HEK293 (cell line): ENCODE data around the gene GATA3.
A peak's percentile ranks its signal among the peaks of the same experiment; 100 is the strongest.

Source experiments
- BCL6B ChIP-seq: fragments of 450-650 bp; formaldehyde crosslinking; IDR thresholded peaks from 2 replicates; pipeline ENCODE4 v1.5.1; 2017; ENCODE audit warnings: missing biosample characterization, missing genetic modification characterization
- GLI4 ChIP-seq: fragments of 450-650 bp; formaldehyde crosslinking; IDR thresholded peaks from 2 replicates; pipeline ENCODE4 v1.5.1; 2016; ENCODE audit warnings: missing biosample characterization, missing genetic modification characterization
- KLF10 ChIP-seq: fragments of 450-650 bp; IDR thresholded peaks from 2 replicates; pipeline ENCODE4 v1.5.1; 2018; ENCODE audit warnings: missing biosample characterization, mild to moderate bottlenecking, missing genetic modification characterization
- MZF1 ChIP-seq: fragments of 450-650 bp; formaldehyde crosslinking; IDR thresholded peaks from 2 replicates; pipeline ENCODE4 v1.5.1; 2017; ENCODE audit warnings: missing biosample characterization, missing genetic modification characterization, borderline replicate concordance
- PRDM10 ChIP-seq: fragments of 450-650 bp; formaldehyde crosslinking; IDR thresholded peaks from 2 replicates; pipeline ENCODE4 v1.5.1; 2016; ENCODE audit warnings: missing biosample characterization, missing genetic modification characterization
- PRDM4 ChIP-seq: fragments of 450-650 bp; formaldehyde crosslinking; IDR thresholded peaks from 2 replicates; pipeline ENCODE4 v1.5.1; 2017; ENCODE audit warnings: missing biosample characterization, missing genetic modification characterization
- ZBTB10 ChIP-seq: fragments of 450-650 bp; formaldehyde crosslinking; IDR thresholded peaks from 2 replicates; pipeline ENCODE4 v1.5.1; 2016; ENCODE audit warnings: missing biosample characterization, missing genetic modification characterization
- ZBTB6 ChIP-seq: fragments of 450-650 bp; formaldehyde crosslinking; IDR thresholded peaks from 2 replicates; pipeline ENCODE4 v1.5.1; 2017; ENCODE audit warnings: missing biosample characterization, missing genetic modification characterization
- ZEB2 ChIP-seq: fragments of 450-650 bp; formaldehyde crosslinking; IDR thresholded peaks from 2 replicates; pipeline ENCODE4 v1.5.1; 2016; ENCODE audit warnings: missing biosample characterization, missing genetic modification characterization
- ZFP37 ChIP-seq: fragments of 450-650 bp; formaldehyde crosslinking; IDR thresholded peaks from 2 replicates; pipeline ENCODE4 v1.5.1; 2016; ENCODE audit warnings: missing biosample characterization, missing genetic modification characterization
- ZNF140 ChIP-seq: fragments of 450-650 bp; formaldehyde crosslinking; IDR thresholded peaks from 2 replicates; pipeline ENCODE4 v1.5.1; 2016; ENCODE audit warnings: missing biosample characterization, missing genetic modification characterization
- ZNF274 ChIP-seq, 2 experiments: fragments of 200-500 bp in 1 of 2; fragments of 450-650 bp in 1 of 2; sonication (Bioruptor generic) in 1 of 2; formaldehyde crosslinking in 1 of 2; IDR thresholded peaks; 2 replicates each; pipeline versions ENCODE4 v1.5.1 to v1.6.1; 2014 to 2016; ENCODE audit warnings: borderline replicate concordance in 1 of 2, inconsistent platforms in 1 of 2, low read length in 1 of 2, missing biosample characterization in 1 of 2, missing genetic modification characterization in 1 of 2
- ZNF398 ChIP-seq: fragments of 450-650 bp; formaldehyde crosslinking; IDR thresholded peaks from 2 replicates; pipeline ENCODE4 v1.5.1; 2017; ENCODE audit warnings: missing biosample characterization, missing genetic modification characterization
- ZNF501 ChIP-seq: fragments of 450-650 bp; formaldehyde crosslinking; IDR thresholded peaks from 2 replicates; pipeline ENCODE4 v1.5.1; 2016; ENCODE audit warnings: missing biosample characterization, missing genetic modification characterization
- ZNF518A ChIP-seq: fragments of 450-650 bp; formaldehyde crosslinking; conservative IDR thresholded peaks from 2 replicates; pipeline ENCODE4 v1.5.1; 2016; ENCODE audit warnings: low read depth, missing biosample characterization, missing genetic modification characterization
- ZNF521 ChIP-seq: fragments of 450-650 bp; formaldehyde crosslinking; IDR thresholded peaks from 2 replicates; pipeline ENCODE4 v1.5.1; 2017; ENCODE audit warnings: missing biosample characterization, mild to moderate bottlenecking, missing genetic modification characterization
- ZNF561 ChIP-seq: fragments of 450-650 bp; IDR thresholded peaks from 2 replicates; pipeline ENCODE4 v1.5.1; 2018; ENCODE audit warnings: missing biosample characterization, missing genetic modification characterization, borderline replicate concordance
- ZNF747 ChIP-seq: fragments of 450-650 bp; formaldehyde crosslinking; IDR thresholded peaks from 2 replicates; pipeline ENCODE4 v1.5.1; 2016; ENCODE audit warnings: missing biosample characterization, missing genetic modification characterization
- ZNF791 ChIP-seq: fragments of 450-650 bp; formaldehyde crosslinking; IDR thresholded peaks from 2 replicates; pipeline ENCODE4 v1.5.1; 2016; ENCODE audit warnings: missing biosample characterization, missing genetic modification characterization
- ZNF837 ChIP-seq: fragments of 450-650 bp; formaldehyde crosslinking; IDR thresholded peaks from 2 replicates; pipeline ENCODE4 v1.5.1; 2016; ENCODE audit warnings: missing biosample characterization, missing genetic modification characterization

Gene GATA3

GRCh38 chr10:8050556-8051108, 3.9 kb upstream of the GATA3 start (continued):
- TF ChIP-seq BCL6B (tag by site-specific recombination): no peak
- TF ChIP-seq ZNF561 (tag by site-specific recombination): no peak
- no peak for TF ChIP-seq ZBTB6 (tag by site-specific recombination)
- TF ChIP-seq KLF10 (tag by site-specific recombination): peak; percentile 43; the same call in 1 of the 2 replicates
- TF ChIP-seq MZF1 (tag by site-specific recombination): no peak
- TF ChIP-seq ZNF398 (tag by site-specific recombination): no peak; the same call in none of the 2 replicates
- TF ChIP-seq ZEB2 (tag by site-specific recombination): peak; percentile 45; the same call in 1 of the 2 replicates
- TF ChIP-seq ZNF140 (tag by site-specific recombination): no peak
- TF ChIP-seq ZNF518A (tag by site-specific recombination): no peak
- 0 out of 2 replicates have a peak, but pooled peaks have one; percentile 44 for TF ChIP-seq ZBTB10 (tag by site-specific recombination)
- TF ChIP-seq ZNF837 (tag by site-specific recombination): no peak
- peak; percentile 77 for TF ChIP-seq PRDM10 (tag by site-specific recombination)
- TF ChIP-seq PRDM4: no peak
- TF ChIP-seq ZNF521 (tag by site-specific recombination): no peak
- no peak for TF ChIP-seq ZNF274 (IDR thresholded peaks at IDR 0.05; ENCODE audit: low read length)
- no peak for TF ChIP-seq ZNF274 (tag by site-specific recombination; IDR thresholded peaks at IDR 0.05; ENCODE audit: borderline replicate concordance)
- no peak for TF ChIP-seq ZNF747
- TF ChIP-seq GLI4 (tag by site-specific recombination): no peak
- TF ChIP-seq ZFP37 (tag by site-specific recombination): no peak
- TF ChIP-seq ZNF791: no peak
- no peak; the same call in 1 of the 2 replicates for TF ChIP-seq ZNF501
